ENCODE measurements around the gene ADCY4.

DNA sequence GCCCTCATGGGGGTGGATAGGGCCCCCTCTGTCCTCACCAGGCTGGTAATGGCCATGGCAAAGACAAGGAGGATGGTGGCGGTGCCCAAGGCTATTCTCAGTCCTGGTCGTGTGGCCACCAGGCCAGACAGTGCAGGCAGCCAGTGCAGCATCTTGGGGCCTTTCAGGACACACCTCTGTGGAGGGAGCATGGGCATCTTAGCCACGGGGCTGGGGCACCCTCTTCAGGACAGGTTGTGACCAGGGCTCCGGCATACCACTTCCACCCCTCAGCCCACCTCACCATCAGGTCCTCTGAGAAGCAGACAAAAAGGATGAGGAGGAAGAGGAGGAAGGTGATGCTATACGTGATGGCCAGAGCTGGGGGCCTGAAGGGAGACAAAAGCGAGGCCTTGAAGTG is 10.8 kb downstream of the ADCY4 start:
- TF ChIP-seq, protein P1, sequence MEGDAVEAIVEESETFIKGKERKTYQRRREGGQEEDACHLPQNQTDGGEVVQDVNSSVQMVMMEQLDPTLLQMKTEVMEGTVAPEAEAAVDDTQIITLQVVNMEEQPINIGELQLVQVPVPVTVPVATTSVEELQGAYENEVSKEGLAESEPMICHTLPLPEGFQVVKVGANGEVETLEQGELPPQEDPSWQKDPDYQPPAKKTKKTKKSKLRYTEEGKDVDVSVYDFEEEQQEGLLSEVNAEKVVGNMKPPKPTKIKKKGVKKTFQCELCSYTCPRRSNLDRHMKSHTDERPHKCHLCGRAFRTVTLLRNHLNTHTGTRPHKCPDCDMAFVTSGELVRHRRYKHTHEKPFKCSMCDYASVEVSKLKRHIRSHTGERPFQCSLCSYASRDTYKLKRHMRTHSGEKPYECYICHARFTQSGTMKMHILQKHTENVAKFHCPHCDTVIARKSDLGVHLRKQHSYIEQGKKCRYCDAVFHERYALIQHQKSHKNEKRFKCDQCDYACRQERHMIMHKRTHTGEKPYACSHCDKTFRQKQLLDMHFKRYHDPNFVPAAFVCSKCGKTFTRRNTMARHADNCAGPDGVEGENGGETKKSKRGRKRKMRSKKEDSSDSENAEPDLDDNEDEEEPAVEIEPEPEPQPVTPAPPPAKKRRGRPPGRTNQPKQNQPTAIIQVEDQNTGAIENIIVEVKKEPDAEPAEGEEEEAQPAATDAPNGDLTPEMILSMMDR (IDR thresholded peaks at IDR 0.05), result no peak
- TF ChIP-seq POLR2A (IDR thresholded peaks at IDR 0.05), result no peak

Measured in esophagus squamous epithelium (tissue), 4 donors.